Endometrial microvascular endothelial cells (primary cell): ENCODE results near the gene RBPJ. TPM values are rescaled to one million over a fixed set of nuclear protein-coding genes. Genes with fewer than 3 reads are reported as not detected.

Source experiments
- in situ Hi-C: cut with HindIII; loops from 2 replicates; pipeline ENCODE4 v1.10.0; 2017; ENCODE audit warnings: low sequenced_read_pairs, low pct_unique_long_range_greater_than_20kb; ENCODE audit errors: inconsistent ontology term
- total RNA-seq: library from RNA; depleted of rRNA; stranded (reverse); fragments of >200 nt; gene quantifications from one replicate; pipeline ENCODE4 v1.2.3, GENCODE V29; 2015; ENCODE audit errors: inconsistent ontology term

RBPJ gene
- 23.0 TPM for total RNA-seq

GRCh38 chr4:26320538-26321372, at the start of gene RBPJ:
RBPJ (plus strand) TSS chr4:26321014; CDS start chr4:26321029, 15 bp downstream.
- in situ Hi-C loops: no loop called here

GRCh38 chr4:26271703-26272102, 49.1 kb upstream of the RBPJ start:
- in situ Hi-C loops: no loop called here

- in situ Hi-C loops: no loop called here
These were observed 47.9 kb upstream of the RBPJ start for GRCh38 chr4:26272654-26273615.

GRCh38 chr4:26273616-26273980, 47.2 kb upstream of the RBPJ start:
- in situ Hi-C loops: no loop called here

GRCh38 chr4:26275281-26275680, 45.5 kb upstream of the RBPJ start:
- in situ Hi-C loops: no loop called here

- in situ Hi-C loops: no loop called here
These were observed 41.4 kb upstream of the RBPJ start for GRCh38 chr4:26279446-26279845.

- in situ Hi-C loops: no loop called here
These were observed 38.9 kb upstream of the RBPJ start for GRCh38 chr4:26281881-26282280.

GRCh38 chr4:26284536-26284935, 36.3 kb upstream of the RBPJ start:
- in situ Hi-C loops: no loop called here

GRCh38 chr4:26285272-26285671, 35.5 kb upstream of the RBPJ start:
- in situ Hi-C loops: no loop called here

GRCh38 chr4:26287756-26288155, 33.1 kb upstream of the RBPJ start:
- in situ Hi-C loops: no loop called here

- in situ Hi-C loops: no loop called here
These were observed 32.4 kb upstream of the RBPJ start for GRCh38 chr4:26288355-26288909.

GRCh38 chr4:26289401-26289800, 31.4 kb upstream of the RBPJ start:
- in situ Hi-C loops: no loop called here

- in situ Hi-C loops: no loop called here
These were observed 30.5 kb upstream of the RBPJ start for GRCh38 chr4:26290321-26290720.

- in situ Hi-C loops: no loop called here
These were observed 25.9 kb upstream of the RBPJ start for GRCh38 chr4:26294904-26295303.

GRCh38 chr4:26296021-26296420, 24.8 kb upstream of the RBPJ start:
- in situ Hi-C loops: no loop called here

- in situ Hi-C loops: no loop called here
These were observed 24.3 kb upstream of the RBPJ start for GRCh38 chr4:26296514-26296913.

- in situ Hi-C loops: no loop called here
These were observed 23.6 kb upstream of the RBPJ start for GRCh38 chr4:26297219-26297618.

- in situ Hi-C loops: no loop called here
These were observed 22.4 kb upstream of the RBPJ start for GRCh38 chr4:26298198-26298947.
